ENCODE data around the gene MLLT3.

The MLLT3 gene

GRCh38 chr9:20335668-20336332, 286.5 kb downstream of the MLLT3 start:
- DNase-seq (ENCODE audit: low read depth): no peak

DNA sequence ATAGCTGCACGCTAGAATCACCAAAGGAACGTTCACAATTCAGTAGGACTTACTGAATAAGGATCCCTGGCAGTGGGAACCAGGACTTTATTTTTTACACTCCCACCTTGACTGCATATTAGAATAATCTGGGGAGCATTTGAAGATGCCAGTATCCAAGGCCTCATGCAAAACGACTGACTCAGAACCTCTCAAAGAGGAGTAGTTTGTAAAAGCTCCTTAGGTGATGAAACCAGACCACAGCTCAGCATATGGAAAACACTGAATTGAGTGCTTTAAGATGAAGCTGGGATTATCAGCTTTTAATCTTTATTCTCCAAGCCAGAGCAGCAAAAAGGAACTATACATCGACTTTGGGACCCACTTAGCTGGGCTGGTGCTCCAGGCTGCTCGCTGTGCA, 288.3 kb downstream of the MLLT3 start:
- DNase-seq (ENCODE audit: low read depth): no peak

DNA sequence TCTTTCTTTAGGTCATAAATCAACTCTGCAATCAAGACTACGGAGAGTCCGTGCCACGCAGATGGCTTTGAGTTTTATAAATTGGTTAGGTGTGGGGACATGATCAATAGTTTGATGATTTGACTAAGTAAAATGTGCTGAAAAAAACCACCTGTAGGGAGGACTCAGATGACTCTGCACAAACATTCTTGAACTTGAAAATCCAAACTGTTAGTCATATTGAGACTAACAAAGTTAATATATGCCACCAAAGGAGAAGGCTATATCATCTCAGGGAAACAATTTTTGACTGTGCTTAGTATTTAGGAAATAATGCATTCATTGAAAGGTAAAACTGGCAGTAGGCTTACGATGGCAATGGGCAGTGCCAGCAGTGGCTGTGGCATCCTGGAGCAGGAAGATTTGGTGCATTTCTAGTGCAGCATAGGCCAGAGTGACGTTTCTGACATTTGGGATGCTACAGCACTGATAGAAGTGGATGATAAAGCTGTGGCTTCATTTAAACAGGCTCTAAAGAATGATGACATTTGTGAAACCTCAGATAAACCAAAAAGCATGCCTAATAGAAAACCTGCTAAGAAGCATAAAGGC, 291.1 kb downstream of the MLLT3 start:
- DNase-seq (ENCODE audit: low read depth): no peak

- no peak for DNase-seq (ENCODE audit: low read depth)
Observed at GRCh38 chr9:20330688-20331087, 291.6 kb downstream of the MLLT3 start.

GRCh38 chr9:20326516-20326915, 295.8 kb downstream of the MLLT3 start:
- DNase-seq (ENCODE audit: low read depth): no peak

GRCh38 chr9:20325008-20325407, 297.3 kb downstream of the MLLT3 start:
- no peak for DNase-seq (ENCODE audit: low read depth)

DNA sequence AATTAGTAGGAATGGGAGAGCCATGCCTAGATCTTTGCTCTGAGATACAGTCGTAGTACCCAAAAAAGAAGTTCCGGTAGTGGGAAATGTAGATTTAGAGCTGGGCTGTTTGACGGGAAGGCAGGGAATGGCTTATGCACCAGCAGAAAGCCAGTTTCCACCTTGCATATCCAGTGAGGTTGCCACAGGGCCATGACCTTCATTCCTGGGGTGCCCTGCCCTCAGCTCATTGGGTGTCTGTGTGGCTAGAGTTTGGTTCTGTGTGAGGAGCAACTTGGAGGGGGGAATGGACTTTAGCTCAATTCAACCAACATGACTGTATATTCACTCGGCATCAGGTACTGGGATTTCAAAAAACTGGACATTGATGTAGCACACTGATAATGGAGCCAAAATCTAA, 300.1 kb downstream of the MLLT3 start:
- no peak for DNase-seq (ENCODE audit: low read depth)

DNA sequence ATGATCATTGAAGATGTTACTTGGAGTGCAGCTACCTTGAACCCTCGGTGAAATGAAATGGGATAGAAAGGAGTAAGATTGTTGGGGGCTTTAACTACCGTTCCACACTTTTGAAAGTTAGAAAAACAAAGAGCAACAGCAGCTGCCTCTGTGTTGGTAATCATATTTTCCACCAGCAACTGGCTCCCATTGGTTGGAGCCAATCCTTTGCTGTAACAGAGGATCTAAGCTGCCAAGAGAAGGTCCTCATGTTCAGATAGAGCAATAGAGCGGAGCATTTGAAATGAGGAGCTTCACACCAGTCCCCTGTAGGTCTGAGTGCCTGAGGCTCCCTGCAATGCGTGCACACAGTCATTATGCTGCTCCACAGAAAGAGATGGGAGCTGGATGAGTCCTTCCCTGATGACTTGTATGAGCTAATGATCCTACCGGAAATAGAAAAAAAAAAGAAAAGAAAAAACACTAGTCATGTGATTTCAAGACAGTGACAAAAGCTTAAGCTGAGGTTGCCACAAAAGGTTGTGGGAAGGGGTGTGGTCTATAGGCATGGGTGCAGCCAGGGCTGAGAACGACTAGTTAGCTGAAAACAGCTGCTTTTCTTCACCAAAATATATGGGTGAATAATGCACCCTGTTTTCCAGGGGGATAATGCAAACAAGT, 300.7 kb downstream of the MLLT3 start:
- no peak for DNase-seq (ENCODE audit: low read depth)

DNA sequence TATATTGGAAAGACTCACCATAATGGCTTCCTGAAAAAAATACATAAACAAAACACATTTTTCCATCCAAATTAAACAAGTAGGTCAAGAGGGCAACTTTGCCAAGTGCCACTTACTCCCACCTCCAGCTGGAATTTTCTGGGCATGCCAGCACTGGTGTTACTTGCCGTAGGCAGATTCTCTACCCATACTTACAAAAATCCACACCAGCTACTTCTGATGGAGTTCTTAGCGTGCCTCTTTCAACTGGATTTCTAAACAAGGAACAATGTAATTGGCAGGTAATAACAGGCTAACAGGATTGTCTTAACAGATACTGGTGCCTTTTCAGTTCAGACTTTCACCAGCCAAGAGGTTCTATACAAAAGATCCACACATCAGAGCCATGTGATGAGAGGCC, 301.4 kb downstream of the MLLT3 start:
- no peak for DNase-seq (ENCODE audit: low read depth)

GRCh38 chr9:20319641-20320337, 302.5 kb downstream of the MLLT3 start:
- DNase-seq (ENCODE audit: low read depth): no peak

DNA sequence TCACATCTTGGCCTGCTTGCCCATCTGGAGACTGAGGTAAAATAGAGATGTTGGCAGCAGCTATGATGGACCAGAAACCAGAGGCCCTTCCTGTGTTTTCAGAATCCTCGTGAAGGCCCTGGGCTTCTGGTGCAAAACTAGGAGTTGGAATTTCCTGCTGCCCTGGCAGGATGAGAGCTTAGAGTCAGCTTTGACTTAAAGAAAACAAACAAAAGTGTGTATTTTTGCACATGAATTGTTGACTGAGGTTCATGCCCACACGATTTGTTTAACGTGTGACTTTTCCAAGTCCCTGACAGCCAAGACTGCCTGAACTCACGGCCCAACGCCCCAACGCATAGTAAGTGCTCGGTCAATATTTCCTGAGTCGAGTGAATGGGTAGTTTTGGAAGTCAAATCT, 303.1 kb downstream of the MLLT3 start:
- no peak for DNase-seq (ENCODE audit: low read depth)

DNA sequence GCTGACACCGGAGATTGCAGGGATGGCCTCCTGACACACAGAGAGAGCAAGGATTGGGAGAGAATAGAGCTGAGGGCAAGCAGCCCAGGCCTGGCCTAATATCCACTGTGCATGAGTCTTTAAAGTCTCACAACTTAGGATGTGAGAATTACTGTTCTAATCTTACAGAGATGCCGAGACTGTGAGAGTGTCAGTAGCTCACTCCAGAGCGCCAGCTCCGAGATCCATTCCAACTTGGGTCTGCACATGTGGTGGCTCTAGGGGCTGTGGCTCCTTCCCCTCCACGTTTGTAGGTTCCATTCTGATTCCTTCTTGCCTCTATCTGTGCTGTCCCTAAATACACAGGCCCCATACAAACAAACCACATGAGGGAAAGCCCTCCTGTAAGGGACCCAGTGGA, 304.6 kb downstream of the MLLT3 start:
- DNase-seq (ENCODE audit: low read depth): no peak

- no peak for DNase-seq (ENCODE audit: low read depth)
Observed at GRCh38 chr9:20316372-20316771, 305.9 kb downstream of the MLLT3 start.

- DNase-seq (ENCODE audit: low read depth): no peak
Observed at GRCh38 chr9:20315677-20316076, 306.6 kb downstream of the MLLT3 start.

DNA sequence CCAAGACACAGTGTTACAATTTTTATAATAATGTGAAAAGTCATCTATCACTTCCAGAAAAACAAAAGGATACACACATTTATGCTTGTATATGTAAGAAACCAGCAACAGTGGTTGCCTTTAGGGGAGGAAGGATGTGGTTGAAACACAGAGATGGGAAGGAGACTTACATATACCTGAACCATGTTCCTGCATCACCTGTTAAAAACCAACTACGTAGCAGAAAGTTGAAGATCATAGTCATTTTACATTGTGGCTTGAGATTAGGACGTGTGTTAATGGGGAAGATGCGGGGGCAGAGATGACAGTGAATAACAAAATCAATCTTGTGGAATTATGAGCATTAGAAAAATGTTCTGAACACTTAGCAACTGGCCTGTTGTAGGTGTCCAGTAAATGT, 307.3 kb downstream of the MLLT3 start:
- no peak for DNase-seq (ENCODE audit: low read depth)

DNA sequence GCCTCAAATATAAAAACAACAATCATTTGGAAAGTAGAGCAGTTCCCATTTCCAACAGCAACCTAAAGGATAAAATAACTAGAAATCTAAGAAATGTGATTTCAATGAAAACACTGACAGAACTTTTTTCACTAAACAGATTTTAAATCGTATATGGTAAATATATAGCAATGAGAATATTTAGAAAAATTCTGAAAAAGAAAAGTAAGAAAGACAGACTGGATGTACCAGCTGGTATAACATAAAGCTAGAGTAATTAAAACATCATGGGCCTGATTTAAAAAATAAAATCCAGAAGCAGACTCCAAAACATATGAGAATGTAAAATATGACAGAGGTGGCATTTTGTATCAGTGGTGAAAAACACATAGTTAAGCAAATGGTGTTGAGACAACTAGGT, 308.9 kb downstream of the MLLT3 start:
- no peak for DNase-seq (ENCODE audit: low read depth)

DNA sequence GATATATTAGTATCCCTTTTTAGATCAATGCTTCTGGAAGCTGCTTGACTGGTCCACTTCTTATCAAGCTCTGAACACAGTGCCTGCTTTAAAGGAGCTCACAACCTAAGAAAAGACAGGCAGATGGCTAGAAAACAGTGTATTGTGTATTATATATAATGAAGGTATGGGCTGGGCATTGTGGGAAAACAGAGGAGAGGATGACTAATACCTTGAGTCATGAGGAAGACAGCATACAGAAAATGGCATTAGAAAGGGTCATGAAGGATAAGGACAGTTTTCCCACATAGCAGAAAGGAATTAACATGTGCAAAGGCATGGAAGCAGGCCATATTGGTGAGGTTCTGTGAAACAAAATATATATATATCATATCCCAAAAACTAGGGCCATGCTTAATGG, 309.6 kb downstream of the MLLT3 start:
- no peak for DNase-seq (ENCODE audit: low read depth)

DNA sequence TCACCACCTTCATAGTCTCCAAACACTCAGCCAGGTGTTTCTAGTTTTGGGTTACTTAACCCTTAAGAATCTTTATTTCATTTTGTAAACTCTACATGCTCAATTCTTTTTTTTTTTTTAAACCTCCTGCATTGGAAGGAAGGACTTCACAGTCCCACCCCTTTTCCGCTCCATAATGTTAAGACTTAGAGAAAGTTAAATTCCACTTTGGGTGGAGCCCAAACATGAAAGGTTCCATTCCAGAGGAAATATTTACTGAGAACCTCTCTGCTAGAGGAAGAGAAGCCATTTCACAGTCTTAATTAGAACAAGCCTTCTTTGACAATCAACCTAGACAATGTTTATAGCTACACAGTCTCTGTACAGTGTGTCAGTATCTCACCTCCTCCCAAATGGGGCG, 312.3 kb downstream of the MLLT3 start:
- no peak for DNase-seq (ENCODE audit: low read depth)

GRCh38 chr9:20309124-20309523, 313.2 kb downstream of the MLLT3 start:
- no peak for DNase-seq (ENCODE audit: low read depth)

DNA sequence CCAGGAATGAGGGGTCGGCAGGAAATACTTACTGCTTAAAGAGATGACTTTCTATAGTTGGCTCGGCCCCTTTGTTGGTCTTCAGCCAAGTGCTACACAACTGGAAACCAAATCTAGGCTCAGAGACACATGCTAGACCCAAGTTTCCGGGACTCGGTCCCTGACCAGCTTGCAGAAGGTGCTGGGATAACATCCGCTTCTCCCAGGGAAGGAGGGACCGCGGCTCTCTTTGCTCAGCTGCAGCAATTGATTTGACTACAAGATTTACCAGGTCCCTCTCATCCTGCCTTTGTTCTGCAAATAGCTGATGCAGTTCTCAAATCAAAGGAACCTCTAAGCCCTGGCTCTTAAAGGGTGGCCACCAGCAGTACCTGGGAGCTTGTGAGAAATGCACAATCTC, 314.7 kb downstream of the MLLT3 start:
- DNase-seq (ENCODE audit: low read depth): no peak

DNA sequence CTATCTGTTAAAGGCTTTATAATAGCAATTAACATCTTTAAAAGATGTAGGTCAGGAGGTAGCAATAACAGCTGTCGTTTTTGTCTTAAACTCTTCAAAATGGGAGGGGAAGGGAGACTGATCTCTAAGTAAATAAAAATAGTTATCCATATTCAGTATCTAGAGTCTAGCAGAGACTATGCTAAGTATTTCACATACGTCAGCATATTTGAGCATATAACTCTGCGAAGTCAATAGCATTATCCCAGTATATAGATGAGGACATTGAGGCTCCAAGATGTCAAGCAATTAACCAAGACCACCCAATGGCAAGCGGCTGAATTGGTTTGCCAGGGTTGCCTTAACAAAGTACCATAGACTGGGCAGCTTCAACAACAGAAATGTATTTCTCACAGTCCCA, 316.8 kb downstream of the MLLT3 start:
- no peak for DNase-seq (ENCODE audit: low read depth)

DNA sequence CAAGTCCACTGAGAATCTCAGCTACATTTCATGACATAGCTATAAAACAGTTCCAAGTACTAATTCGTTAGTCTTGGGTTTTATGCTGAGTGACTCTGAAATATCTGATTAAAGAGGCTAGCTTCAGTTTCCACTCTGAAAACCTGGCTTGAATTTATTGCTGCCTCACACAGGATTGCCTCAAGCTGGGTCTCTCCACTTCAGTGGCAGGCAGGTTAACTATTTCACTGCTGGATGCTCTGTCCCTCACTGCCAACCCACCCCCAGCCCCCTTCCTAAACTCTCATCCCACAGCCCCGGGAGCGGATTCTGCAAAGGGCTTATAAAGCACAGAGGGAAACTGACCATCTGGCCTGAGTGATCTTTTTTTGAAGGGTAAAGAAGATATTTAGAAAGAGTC, 318.3 kb downstream of the MLLT3 start:
- no peak for DNase-seq (ENCODE audit: low read depth)

DNA sequence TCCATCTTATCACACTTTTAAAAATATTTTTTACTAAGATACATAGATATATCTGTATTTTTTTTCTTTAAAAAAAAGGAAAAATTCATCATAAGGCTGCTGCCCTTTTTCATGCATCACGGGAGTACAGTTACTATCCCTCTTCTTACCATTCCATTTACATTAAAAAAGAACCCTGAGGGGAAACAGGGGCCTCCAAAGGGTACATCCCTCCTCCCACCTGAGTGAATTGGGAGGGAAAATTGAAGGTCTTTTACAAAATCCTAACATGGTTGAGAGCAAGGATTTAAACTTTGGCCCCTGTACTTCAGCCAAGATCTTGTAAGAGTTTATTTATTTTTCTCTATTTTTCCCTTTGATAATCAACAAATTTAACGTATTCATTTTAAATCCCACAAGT, 319.2 kb downstream of the MLLT3 start:
- no peak for DNase-seq (ENCODE audit: low read depth)

Data from activated T-helper 9 cell treated with anti-CD3 and anti-CD28 coated beads, Interleukin-2, amount 50 U/mL, for 16 hours (primary cell).